Gastrocnemius medialis (tissue), 4 donors: Measurements from ENCODE around the gene SPON2.

Experiments used
- POLR2A ChIP-seq, 2 donors: fragments of 450-650 bp; IDR thresholded peaks; one replicate each; pipeline ENCODE4 v1.6.1; 2017; ENCODE audit warnings: antibody characterized with exemption in 2 of 2, mild to moderate bottlenecking in 2 of 2, moderate library complexity in 2 of 2
- TF ChIP-seq, protein P1 (sequence below), 5 experiments: fragments of 450-650 bp in 3 of 5; fragments of 200-600 bp in 2 of 5; sonication (generic) in 2 of 5; IDR thresholded peaks in 4 of 5; conservative IDR thresholded peaks in 1 of 5; 1 replicate in 4 of 5; 2 replicates in 1 of 5; pipeline ENCODE4 v1.5.1; 2016 to 2019; ENCODE audit warnings: antibody characterized with exemption in 5 of 5, mild to moderate bottlenecking in 3 of 5, moderate library complexity in 3 of 5

DNA sequence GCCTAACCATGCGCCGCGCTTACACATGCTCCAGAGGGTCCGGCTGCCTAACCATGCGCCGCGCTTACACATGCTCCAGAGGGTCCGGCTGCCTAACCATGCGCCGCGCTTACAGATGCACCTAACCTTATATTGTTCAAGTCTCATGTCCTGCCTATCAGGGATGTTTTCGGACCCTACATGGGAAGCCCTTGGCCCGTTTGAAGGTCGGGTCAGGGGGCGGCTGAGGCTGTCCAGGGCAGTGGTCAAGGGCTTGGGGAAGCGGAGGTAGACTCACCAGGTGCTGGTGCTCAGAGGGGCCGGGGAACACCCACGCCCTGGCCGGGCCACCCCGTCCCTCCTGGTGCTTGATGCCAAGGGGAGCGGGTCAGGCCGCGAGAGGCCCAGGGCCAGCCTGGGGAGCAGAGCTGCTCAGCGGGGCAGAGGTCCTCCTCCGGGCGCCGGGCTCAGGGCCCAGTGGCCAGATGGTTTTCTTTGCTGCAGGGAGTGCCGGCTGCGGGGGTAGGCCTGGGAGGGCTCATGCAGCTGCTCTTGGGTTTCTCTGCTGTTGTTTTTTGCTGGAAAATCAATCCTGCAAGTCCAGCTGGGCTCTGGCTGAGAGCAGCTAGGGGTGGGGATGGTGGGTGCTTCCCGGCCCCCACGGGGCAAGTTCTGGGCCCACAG lies 35.4 kb upstream of the SPON2 start:
- TF ChIP-seq, protein P1, sequence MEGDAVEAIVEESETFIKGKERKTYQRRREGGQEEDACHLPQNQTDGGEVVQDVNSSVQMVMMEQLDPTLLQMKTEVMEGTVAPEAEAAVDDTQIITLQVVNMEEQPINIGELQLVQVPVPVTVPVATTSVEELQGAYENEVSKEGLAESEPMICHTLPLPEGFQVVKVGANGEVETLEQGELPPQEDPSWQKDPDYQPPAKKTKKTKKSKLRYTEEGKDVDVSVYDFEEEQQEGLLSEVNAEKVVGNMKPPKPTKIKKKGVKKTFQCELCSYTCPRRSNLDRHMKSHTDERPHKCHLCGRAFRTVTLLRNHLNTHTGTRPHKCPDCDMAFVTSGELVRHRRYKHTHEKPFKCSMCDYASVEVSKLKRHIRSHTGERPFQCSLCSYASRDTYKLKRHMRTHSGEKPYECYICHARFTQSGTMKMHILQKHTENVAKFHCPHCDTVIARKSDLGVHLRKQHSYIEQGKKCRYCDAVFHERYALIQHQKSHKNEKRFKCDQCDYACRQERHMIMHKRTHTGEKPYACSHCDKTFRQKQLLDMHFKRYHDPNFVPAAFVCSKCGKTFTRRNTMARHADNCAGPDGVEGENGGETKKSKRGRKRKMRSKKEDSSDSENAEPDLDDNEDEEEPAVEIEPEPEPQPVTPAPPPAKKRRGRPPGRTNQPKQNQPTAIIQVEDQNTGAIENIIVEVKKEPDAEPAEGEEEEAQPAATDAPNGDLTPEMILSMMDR (IDR thresholded peaks at IDR 0.05 in 4 of 5, conservative IDR thresholded peaks at IDR 0.05 in 1 of 5) = no peak
- no peak for TF ChIP-seq POLR2A (IDR thresholded peaks at IDR 0.05)
